ENCODE results near the gene CCSER2. TPM values are rescaled to one million over a fixed set of nuclear protein-coding genes. Genes with fewer than 3 reads are reported as not detected.

Gene CCSER2
- total RNA-seq, 3 donors from 2014 or later: 30.2 to 118 (median 48.3) TPM

- no peaks in the 10 kb centered on the region for H3K36me3 ChIP-seq (ENCODE audit: low read depth)
- ATAC-seq (no peak), DNase-seq (no peak)
- no peak overlapping the region for H3K4me3 ChIP-seq
- TF ChIP-seq CTCF (IDR thresholded peaks at IDR 0.05): no peak
- no peaks in the 10 kb centered on the region for H3K9me3 ChIP-seq
- no peaks in the 10 kb centered on the region for H3K4me1 ChIP-seq (ENCODE audit: low read depth)
- intact Hi-C loops (cut with DNase I, micrococcal nuclease): no loop called here
These were observed 235.0 kb downstream of the CCSER2 start for GRCh38 chr10:84563355-84563754.

GRCh38 chr10:84563868-84564267, 235.5 kb downstream of the CCSER2 start:
- TF ChIP-seq CTCF (IDR thresholded peaks at IDR 0.05): no peak

GRCh38 chr10:84565881-84566582, 237.6 kb downstream of the CCSER2 start:
- Histone ChIP-seq H3K9me3 (no peaks in the 10 kb centered on the region), H3K4me1 (ENCODE audit: low read depth) (no peaks in the 10 kb centered on the region)

More at GRCh38 chr10:84563868-84564267, 235.5 kb downstream of the CCSER2 start:
- intact Hi-C loops (cut with DNase I, micrococcal nuclease): no loop called here
- Histone ChIP-seq H3K36me3 (ENCODE audit: low read depth) (no peaks in the 10 kb centered on the region), H3K4me1 (ENCODE audit: low read depth) (no peaks in the 10 kb centered on the region), H3K4me3 (no peak overlapping the region), H3K9me3 (no peaks in the 10 kb centered on the region)
- DNase-seq: no peak
- ATAC-seq: no peak

GRCh38 chr10:84567133-84567532, 238.7 kb downstream of the CCSER2 start:
- DNase-seq (no peak), ATAC-seq (no peak)
- no peak for TF ChIP-seq CTCF (IDR thresholded peaks at IDR 0.05)
- H3K36me3 ChIP-seq (ENCODE audit: low read depth): no peaks in the 10 kb centered on the region
- intact Hi-C loops (cut with DNase I, micrococcal nuclease): no loop called here
- H3K4me3 ChIP-seq: no peak overlapping the region
- H3K9me3 ChIP-seq: no peaks in the 10 kb centered on the region
- H3K4me1 ChIP-seq (ENCODE audit: low read depth): no peaks in the 10 kb centered on the region

More at GRCh38 chr10:84565881-84566582, 237.6 kb downstream of the CCSER2 start:
- H3K4me3 ChIP-seq: no peak overlapping the region
- ATAC-seq (no peak), DNase-seq (no peak)
- TF ChIP-seq CTCF (IDR thresholded peaks at IDR 0.05): no peak
- H3K36me3 ChIP-seq (ENCODE audit: low read depth): no peaks in the 10 kb centered on the region
- intact Hi-C loops (cut with DNase I, micrococcal nuclease): no loop called here

Other genes with a start within 250 kb of the CCSER2 start
- gene GHITM, start 189.1 kb upstream of the CCSER2 start, total RNA-seq: 100 to 1,000 TPM; 216 to 279 (median 271) TPM
- gene GPR15LG, start 154.8 kb upstream of the CCSER2 start, total RNA-seq: 100 to 1,000 TPM; 231 to 725 (median 467) TPM
- 100 to 1,000 TPM in 2 of 3 donors, 10 to 100 TPM in 1; 39.6 to 169 (median 114) TPM for gene CDHR1, start 134.1 kb upstream of the CCSER2 start, total RNA-seq
- not detected for gene LRIT2, start 103.0 kb upstream of the CCSER2 start, total RNA-seq
- gene LRIT1, start 87.0 kb upstream of the CCSER2 start, total RNA-seq: not detected
- gene RGR, start 83.5 kb upstream of the CCSER2 start, total RNA-seq: not detected

All from mucosa of descending colon (tissue), 3 donors.